Measurements from ENCODE around the gene SNAPIN.

DNA sequence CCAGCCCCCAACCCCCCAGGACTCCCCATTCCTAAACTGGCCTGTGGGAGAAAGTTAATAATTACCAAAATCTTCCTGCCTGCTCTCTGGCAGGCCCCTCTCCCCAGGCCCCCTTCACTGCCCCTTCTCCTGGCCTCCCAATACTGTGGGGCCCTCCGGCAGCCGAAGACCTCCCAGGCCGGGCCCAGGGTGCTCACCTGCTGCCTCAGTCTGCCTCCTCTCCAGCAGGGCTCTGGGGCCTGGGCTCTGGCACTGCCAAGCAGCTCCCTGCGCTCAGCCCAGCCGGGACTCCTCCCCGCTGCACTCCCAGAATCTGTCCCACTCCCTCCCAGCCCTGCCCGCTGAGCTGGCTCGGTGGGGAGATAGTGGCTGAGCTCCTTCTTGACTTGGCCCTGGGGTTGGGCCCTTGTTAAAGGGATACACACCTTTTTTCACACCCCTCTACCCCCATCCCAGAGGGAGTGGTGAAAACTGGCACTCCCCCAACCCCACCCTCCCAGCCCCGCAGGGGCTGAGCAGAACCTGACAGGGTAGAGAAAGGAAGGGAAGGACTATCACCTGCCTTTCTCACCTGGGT is 45.7 kb upstream of the SNAPIN start, which contains the start of gene S100A16:
- TF ChIP-seq, protein P1, sequence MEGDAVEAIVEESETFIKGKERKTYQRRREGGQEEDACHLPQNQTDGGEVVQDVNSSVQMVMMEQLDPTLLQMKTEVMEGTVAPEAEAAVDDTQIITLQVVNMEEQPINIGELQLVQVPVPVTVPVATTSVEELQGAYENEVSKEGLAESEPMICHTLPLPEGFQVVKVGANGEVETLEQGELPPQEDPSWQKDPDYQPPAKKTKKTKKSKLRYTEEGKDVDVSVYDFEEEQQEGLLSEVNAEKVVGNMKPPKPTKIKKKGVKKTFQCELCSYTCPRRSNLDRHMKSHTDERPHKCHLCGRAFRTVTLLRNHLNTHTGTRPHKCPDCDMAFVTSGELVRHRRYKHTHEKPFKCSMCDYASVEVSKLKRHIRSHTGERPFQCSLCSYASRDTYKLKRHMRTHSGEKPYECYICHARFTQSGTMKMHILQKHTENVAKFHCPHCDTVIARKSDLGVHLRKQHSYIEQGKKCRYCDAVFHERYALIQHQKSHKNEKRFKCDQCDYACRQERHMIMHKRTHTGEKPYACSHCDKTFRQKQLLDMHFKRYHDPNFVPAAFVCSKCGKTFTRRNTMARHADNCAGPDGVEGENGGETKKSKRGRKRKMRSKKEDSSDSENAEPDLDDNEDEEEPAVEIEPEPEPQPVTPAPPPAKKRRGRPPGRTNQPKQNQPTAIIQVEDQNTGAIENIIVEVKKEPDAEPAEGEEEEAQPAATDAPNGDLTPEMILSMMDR (IDR thresholded peaks at IDR 0.05; ENCODE audit: low read depth, low read length, poor library complexity, severe bottlenecking) = no peak
- no peak for TF ChIP-seq EZH2phosphoT487 (IDR thresholded peaks at IDR 0.05; ENCODE audit: borderline replicate concordance, low read length)

Measured in DOHH2 (cell line).